Neural progenitor cell (in vitro differentiated cells): ENCODE data around the gene SCN2B.

ENCODE experiments used
- CTCF ChIP-seq: fragments of 200-600 bp; sonication (generic); IDR thresholded peaks from 2 replicates; pipeline ENCODE4 v1.5.1; 2017; ENCODE audit warnings: antibody characterized with exemption, mild to moderate bottlenecking
- EZH2 ChIP-seq: fragments of 200-600 bp; sonication (generic); IDR thresholded peaks from 2 replicates; pipeline ENCODE4 v1.6.1; 2017; ENCODE audit warnings: antibody characterized with exemption, mild to moderate bottlenecking, moderate library complexity

GRCh38 chr11:118198370-118198769 is 21.9 kb upstream of the SCN2B start:
- TF ChIP-seq CTCF (peak; percentile 86), EZH2 (no peak)
